C4-2B (cell line): Measurements from ENCODE around the gene DCTPP1.

Source experiments
- CTCF ChIP-seq: fragments of 450-650 bp; conservative IDR thresholded peaks from 2 replicates; pipeline ENCODE4 v1.5.1; 2017; ENCODE audit warnings: mild to moderate bottlenecking
- ZFX ChIP-seq: fragments of 450-650 bp; IDR thresholded peaks from 2 replicates; pipeline ENCODE4 v1.6.1; 2017

GRCh38 chr16:30380803-30381208 is 49.0 kb downstream of the DCTPP1 start:
- TF ChIP-seq CTCF = no peak
- TF ChIP-seq ZFX = no peak
